Thoracic aorta (tissue), 2 donors: ENCODE results near the gene SH3PXD2B. TPM values are rescaled to one million over a fixed set of nuclear protein-coding genes. Genes with fewer than 3 reads are reported as not detected.

Experiments used
- ATAC-seq: fragments of 150-250 bp; one replicate; pipeline ENCODE4 v1.8.0; 2017; ENCODE audit warnings: low read depth; ENCODE audit not compliant: insufficient number of reproducible peaks, low FRiP score
- DNase-seq: peaks from one replicate; pipeline ENCODE4 v3.0.0-alpha.2; 2020; ENCODE audit warnings: low spot score
- H3K27ac ChIP-seq, 2 donors: fragments of 200-600 bp; sonication (generic); 1 replicate in 1 of 2; 2 replicates in 1 of 2; pipeline ENCODE4 v1.5.1; 2016; ENCODE audit warnings: mild to moderate bottlenecking in 2 of 2, moderate library complexity in 2 of 2
- H3K27me3 ChIP-seq: fragments of 200-600 bp; sonication (generic); replicated peaks from 2 replicates; pipeline ENCODE4 v1.6.0; 2016; ENCODE audit warnings: mild to moderate bottlenecking; ENCODE audit not compliant: insufficient read depth
- H3K36me3 ChIP-seq: fragments of 200-600 bp; sonication (generic); one replicate; pipeline ENCODE4 v1.5.1; 2016
- H3K4me1 ChIP-seq, 2 donors: fragments of 200-600 bp; sonication (generic); 1 replicate in 1 of 2; 2 replicates in 1 of 2; pipeline versions ENCODE4 v1.5.1 to v1.6.0; 2016; ENCODE audit warnings: low read depth in 2 of 2, mild to moderate bottlenecking in 1 of 2; ENCODE audit not compliant: control insufficient read depth in 1 of 2
- H3K4me3 ChIP-seq: fragments of 200-600 bp; sonication (generic); 2 replicates; pipeline ENCODE4 v1.5.1; 2016; ENCODE audit warnings: mild to moderate bottlenecking
- H3K9me3 ChIP-seq: fragments of 200-600 bp; sonication (generic); 2 replicates; pipeline ENCODE4 v1.5.1; 2016
- CTCF ChIP-seq: fragments of 200-600 bp; sonication (generic); IDR thresholded peaks from one replicate; pipeline ENCODE4 v1.5.1; 2019; ENCODE audit warnings: antibody characterized with exemption
- total RNA-seq, 2 donors: library from RNA; depleted of rRNA; stranded (reverse); fragments of >200 nt; gene quantifications; one replicate each; pipeline versions ENCODE4 v1.1.0 to v1.2.3, GENCODE V29; 2016

The SH3PXD2B gene
- total RNA-seq, 2 donors from 2014 or later, result 31.4 to 42.0 TPM

- Histone ChIP-seq H3K4me3 (no peak overlapping the region), H3K36me3 (no peaks in the 10 kb centered on the region), H3K27me3 (no peaks in the 10 kb centered on the region), H3K9me3 (no peaks in the 10 kb centered on the region), H3K4me1 (no peaks in the 10 kb centered on the region), H3K27ac (no peak overlapping the region)
- ATAC-seq (no peak), DNase-seq (no peak)
- TF ChIP-seq CTCF, result no peak
Observed at GRCh38 chr5:172469697-172470096, 15.4 kb upstream of the SH3PXD2B start.

GRCh38 chr5:172466062-172466461, 11.7 kb upstream of the SH3PXD2B start:
- TF ChIP-seq CTCF, result no peak
- no peaks in the 10 kb centered on the region for H3K36me3 ChIP-seq
- ATAC-seq (no peak), DNase-seq (no peak)
- H3K4me1 ChIP-seq, result no peaks in the 10 kb centered on the region
- H3K4me3 ChIP-seq, result no peak overlapping the region
- H3K9me3 ChIP-seq, result no peaks in the 10 kb centered on the region
- H3K27me3 ChIP-seq, result no peaks in the 10 kb centered on the region
- no peak overlapping the region for H3K27ac ChIP-seq

- Histone ChIP-seq H3K4me3 (no peak overlapping the region), H3K27me3 (no peaks in the 10 kb centered on the region), H3K36me3 (no peaks in the 10 kb centered on the region), H3K9me3 (no peaks in the 10 kb centered on the region), H3K4me1 (no peaks in the 10 kb centered on the region), H3K27ac (no peak overlapping the region)
- DNase-seq, result no peak
- TF ChIP-seq CTCF, result no peak
- no peak for ATAC-seq
Observed at GRCh38 chr5:172463031-172463430, 8.7 kb upstream of the SH3PXD2B start.

- no peaks in the 10 kb centered on the region for H3K36me3 ChIP-seq
- ATAC-seq (no peak), DNase-seq (no peak)
- no peak for TF ChIP-seq CTCF
- H3K27me3 ChIP-seq, result no peaks in the 10 kb centered on the region
- peaks cover 5 to 17% of the 10 kb centered on the region in 2 donors for H3K4me1 ChIP-seq
- no peak overlapping the region for H3K27ac ChIP-seq
- H3K4me3 ChIP-seq, result no peak overlapping the region
- H3K9me3 ChIP-seq, result no peaks in the 10 kb centered on the region
Observed at GRCh38 chr5:172459783-172460165, 5.4 kb upstream of the SH3PXD2B start.

- TF ChIP-seq CTCF, result no peak
Observed at GRCh38 chr5:172458976-172459782, 4.9 kb upstream of the SH3PXD2B start.

More at GRCh38 chr5:172458976-172459782, 4.9 kb upstream of the SH3PXD2B start:
- no peaks in the 10 kb centered on the region for H3K9me3 ChIP-seq
- no peaks in the 10 kb centered on the region for H3K27me3 ChIP-seq
- H3K27ac ChIP-seq, result no peak overlapping the region
- DNase-seq (no peak), ATAC-seq (no peak)
- H3K4me3 ChIP-seq, result no peak overlapping the region
- H3K4me1 ChIP-seq, result peaks cover 5 to 19% of the 10 kb centered on the region in 2 donors
- no peaks in the 10 kb centered on the region for H3K36me3 ChIP-seq
